Hematopoietic multipotent progenitor cell treated with erythropoietin and hydrocortisone succinate and interleukin-3 and kit ligand, for 6 days (in vitro differentiated cells): Measurements from ENCODE around the gene MARCHF10.

ENCODE experiments used
- DNase-seq: peaks from one replicate; pipeline ENCODE4 v3.0.0-alpha.2; 2015

MARCHF10 gene

DNA sequence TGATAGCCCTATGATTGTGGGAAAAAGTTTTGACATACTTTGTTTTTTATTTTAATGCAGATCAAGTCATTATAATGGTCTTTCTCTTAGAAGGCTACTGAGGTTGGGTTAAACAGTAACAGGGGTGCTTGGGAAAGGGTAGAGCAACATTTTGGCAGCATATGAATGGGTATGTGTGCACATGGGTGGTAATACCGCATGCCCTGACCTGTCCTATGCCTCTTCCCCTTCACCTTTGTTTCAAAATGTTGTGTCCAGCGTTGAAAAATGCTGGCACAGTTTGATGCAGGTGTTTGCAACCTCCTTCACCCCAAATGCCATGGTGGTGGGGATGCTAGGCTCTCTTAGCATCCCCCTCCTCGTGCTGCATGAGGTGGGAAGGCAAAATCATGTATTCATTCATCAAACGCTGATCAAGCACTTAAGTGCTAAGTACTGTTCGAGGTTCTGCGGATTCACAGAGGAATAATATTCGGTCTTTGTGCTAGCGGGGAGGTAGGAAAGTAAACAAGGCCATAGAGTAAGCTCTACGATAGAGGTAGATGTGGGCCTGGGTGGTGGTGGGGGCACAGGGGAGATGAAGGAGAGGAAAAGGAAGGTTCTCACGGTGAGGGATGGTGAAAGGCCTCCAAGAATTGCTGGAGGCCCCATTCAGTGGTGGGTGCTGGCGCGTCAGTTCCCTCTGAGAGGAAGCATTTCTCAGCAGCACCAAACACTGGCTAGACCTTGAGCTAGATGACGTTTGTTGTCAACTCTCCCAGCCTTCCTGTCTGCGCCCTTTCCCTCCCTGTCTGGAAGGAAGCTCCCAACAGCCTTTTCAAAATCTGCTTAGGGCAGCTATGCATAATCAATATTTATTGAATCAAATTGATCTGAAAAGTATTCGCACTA, 13.3 kb upstream of the MARCHF10 start:
- DNase-seq: no peak

- no peak for DNase-seq
Measured at GRCh38 chr17:62819511-62820221, 11.6 kb upstream of the MARCHF10 start.

DNA sequence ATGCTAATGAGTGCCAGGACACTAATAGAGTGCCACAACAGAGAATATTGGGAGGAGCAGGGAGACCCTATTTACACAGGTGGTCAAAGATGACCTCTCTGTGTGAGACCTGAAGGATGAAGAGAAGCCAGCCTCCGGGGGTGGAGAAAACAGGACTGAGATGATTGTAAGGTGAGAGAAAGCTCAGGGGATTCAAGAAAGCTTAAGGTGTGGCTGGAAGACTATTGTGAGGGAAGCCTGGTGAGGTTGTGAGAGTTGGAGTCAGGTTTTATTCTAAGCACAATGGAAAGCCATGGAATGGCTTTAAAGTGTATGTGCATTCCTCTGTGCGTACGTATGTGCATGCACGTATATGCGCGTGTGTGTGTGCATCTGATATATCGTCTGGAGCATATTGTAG, 10.4 kb upstream of the MARCHF10 start:
- DNase-seq: no peak

DNA sequence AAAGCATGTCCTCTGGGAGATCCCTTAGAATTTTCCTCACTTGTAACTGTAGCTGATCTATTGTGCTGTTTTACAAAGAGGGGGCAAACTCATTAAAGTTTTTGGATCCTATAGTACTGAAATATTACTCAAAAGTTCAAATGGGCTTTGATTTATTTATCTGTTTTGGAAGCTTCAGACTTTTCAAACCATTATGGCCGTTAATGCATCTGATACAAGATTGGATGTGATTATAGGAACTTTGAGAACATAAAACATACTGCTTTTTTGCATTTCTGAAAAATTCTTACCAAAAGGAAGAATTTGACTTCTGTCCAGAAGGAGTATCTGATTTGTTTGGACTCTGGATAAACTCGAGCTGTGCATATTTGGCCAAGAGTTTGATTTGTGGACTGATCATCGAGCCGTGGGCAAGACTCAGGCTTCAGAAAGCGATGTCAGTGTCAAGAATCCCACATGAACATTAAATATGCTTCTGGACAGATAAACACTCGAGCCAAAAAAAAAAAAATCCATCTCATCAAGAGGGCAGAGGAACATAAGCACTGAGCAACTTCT, 8.2 kb upstream of the MARCHF10 start:
- no peak for DNase-seq

DNA sequence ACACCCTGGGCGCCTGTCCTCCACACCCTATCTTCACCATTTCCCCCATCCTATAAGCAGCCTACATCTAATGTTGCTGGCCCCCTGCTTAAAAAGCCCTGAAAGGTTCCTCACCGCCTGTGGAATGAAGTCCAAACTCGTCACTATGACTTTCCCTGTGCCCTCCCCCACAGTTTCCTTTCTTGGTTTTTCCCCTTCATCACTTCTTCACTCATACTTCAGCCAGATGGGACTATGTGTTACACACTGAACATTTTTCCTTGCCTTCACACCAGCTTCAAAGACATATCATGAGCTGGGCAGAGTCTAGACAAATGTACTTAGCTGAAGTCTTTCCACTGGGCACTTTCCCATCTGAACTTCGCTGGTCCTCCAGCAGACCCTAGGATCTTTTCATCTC, 1.5 kb upstream of the MARCHF10 start:
- no peak for DNase-seq

GRCh38 chr17:62808576-62808970, 459 bp upstream of the MARCHF10 start:
- DNase-seq: no peak

DNA sequence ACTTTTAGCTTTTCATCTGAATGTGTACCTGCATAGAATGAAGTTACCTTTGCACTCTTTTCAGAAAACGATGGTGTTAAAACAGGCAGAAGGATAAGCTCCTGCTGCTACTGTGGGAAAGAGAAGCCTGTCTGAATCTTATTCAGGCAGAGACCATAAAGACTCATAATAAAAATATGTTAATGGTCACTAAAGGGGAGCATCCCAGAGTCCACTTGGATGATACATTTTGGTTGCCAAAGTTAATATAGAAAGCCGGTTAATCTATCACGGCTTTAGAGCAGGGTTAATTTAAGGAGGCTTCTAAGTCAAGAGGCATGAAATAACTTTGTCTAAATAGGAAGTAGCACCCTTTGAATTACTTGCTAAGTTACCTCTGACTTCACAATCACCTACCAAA, 2.9 kb downstream of the MARCHF10 start:
- DNase-seq: no peak

- DNase-seq: no peak
Measured at GRCh38 chr17:62804822-62805221, 3.3 kb downstream of the MARCHF10 start.

- DNase-seq: no peak
Measured at GRCh38 chr17:62804025-62804424, 4.1 kb downstream of the MARCHF10 start.

- DNase-seq: no peak
Measured at GRCh38 chr17:62802561-62803205, 5.4 kb downstream of the MARCHF10 start.

- no peak for DNase-seq
Measured at GRCh38 chr17:62801553-62802114, 6.5 kb downstream of the MARCHF10 start.

- DNase-seq: no peak
Measured at GRCh38 chr17:62800585-62800984, 7.5 kb downstream of the MARCHF10 start.

- DNase-seq: no peak
Measured at GRCh38 chr17:62797959-62798358, 10.2 kb downstream of the MARCHF10 start.

DNA sequence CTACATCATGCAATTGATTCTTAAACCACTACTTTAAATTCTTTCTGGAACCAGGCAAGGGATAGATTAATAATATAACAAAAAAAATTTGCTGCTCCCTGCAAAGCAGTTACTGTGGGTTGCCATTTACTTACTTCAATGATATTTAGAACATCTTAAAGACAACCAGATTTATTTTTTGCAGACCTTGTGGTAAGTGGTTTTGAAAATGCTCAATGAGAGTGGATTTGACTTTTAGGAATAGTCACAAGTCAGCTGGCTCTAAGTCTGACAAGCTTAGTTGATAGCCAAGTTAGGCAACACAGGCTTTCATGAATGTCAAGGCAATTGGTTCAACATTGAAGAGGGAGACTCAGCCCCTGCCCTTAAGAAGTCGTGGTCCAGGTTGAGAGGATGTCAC, 11.8 kb downstream of the MARCHF10 start:
- no peak for DNase-seq

DNA sequence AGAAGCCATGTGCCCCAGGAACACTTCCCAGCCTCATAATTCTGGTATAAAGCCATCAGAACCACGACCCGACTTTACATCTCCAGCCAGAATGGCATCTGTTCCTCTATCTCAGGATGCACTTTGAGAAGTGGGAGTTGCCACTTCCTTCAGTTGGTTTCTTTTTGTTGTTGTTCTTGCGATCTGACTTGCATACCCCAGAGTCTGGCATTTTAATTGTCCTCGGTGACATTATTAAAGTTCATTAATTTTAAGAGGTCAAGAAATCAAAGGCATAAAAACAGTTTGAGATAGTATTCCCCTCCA, 13.5 kb downstream of the MARCHF10 start:
- peak; percentile 21 for DNase-seq

DNA sequence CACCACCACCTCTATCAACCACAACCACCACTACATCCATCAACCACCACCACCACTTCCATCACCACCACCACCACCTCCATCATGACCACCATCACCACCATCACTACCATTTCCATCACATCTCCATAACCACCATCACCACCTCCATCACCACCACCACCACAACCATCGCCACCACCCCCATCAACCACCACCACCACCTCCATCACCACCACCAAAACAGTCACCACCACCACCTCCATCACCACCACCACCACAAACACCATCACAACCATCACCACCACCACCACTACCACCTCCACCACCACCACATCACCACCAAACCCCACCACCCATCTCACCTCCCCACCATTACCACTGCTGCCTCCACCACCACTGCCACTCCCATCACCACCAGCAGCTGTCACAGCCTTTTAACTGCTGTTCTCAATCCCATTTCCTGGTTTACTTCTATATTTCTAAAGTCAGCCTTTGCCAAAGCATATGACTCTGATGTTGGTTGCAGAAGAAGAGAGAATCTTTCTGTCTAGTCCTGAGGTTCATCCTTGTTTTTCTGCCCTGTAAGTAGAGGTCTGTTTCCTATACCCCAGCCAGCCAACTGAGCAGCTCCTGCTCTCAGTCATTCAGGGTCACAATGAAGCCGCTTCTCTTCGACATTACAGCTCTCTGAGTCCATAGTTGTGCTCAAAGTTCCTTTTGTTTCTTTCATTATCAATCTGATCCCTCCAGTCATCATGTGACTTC, 14.0 kb downstream of the MARCHF10 start:
- DNase-seq: no peak

- DNase-seq: no peak
Measured at GRCh38 chr17:62792447-62792800, 15.7 kb downstream of the MARCHF10 start.

DNA sequence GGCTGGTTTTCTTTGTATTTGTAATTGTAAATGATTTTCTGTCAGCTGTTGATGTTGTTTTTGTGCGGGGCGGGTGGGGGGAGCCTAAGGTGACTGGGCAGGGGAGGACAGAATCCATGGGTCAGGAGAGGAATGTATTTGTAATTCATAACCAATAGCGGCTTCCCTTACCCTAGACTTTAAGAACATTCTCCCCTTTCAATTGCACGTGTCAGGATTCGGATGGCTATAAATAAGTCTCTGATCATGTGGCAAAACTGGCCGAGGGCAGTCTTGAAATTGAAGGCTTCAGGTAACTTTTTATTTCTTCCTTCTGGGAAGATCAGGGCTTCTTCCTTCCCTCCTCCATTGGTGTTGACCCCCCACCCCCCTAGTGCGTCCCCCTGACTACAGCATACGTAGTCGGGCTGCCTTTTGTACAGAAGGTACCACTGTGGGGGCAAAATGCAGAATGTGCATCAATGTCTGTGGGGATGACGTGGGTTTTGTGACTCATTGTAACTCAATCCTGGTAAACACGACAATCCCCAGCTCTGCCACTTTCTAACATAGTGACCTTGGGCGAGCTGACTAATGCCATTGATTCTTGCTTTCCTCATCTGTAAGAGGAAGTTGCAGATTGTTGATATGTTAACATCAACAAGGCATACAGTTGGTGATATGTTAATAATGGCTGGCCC, 16.2 kb downstream of the MARCHF10 start:
- no peak for DNase-seq

- DNase-seq: peak; percentile 10
Measured at GRCh38 chr17:62791235-62791734, 16.8 kb downstream of the MARCHF10 start.

DNA sequence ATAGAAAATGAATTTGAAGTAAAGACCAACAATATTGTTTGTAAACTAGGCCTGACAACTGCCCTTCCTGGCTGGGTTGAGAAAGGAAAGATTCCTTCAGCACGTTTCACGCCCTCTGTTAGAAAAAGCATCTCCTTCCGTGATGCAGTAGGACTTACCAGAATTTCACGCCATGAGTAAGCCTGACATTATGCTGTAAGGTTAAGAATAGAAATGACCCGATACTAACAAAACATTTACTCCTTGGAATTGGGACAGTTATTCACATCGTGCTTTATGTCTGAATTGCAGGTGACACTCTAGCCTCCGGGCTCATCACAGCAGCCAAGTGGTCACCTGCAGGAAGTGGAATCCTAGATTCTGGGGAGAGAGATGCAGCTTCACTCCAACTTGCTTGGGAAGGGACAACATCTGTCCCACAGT, 17.5 kb downstream of the MARCHF10 start:
- no peak for DNase-seq

DNA sequence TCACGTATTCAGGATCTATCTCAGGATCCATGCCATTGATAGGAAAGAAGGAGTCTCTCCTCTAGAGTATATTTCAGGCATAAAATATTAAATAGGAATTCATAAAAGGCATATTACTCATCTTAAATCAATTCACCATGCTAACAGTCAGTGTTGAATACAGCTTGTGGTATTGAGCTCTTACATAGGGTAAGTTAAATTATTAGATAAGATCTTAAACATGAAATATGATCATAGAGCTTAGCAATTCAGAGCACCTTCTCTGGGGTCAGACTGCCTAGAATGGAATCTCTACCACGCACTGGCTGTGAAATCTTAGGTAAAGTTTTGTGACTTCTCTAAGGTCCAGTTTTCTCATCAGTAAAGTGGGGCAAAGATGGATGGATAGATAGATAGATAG, 20.7 kb downstream of the MARCHF10 start:
- DNase-seq: no peak

DNA sequence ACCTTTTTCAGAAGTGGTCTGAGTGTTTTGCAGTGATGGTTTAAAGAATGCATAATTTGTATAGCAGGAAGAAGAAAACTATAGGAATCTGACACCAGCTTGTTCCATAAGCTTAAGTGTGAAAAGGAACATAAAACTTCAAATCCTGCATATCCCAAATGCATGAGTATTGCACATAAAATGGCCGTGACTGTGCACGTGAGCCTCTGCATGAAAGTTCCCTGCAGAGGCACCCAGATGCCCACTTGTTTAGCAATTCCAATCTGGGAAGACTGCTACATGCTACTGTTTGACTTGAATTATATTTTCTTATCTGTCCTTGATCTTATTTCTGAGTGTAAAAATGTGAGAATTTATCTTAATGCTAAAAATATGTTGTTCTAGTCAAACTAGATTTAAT, 21.5 kb downstream of the MARCHF10 start:
- DNase-seq: no peak
